Measurements from ENCODE around the gene ZNF536.

- TF ChIP-seq CTCF (IDR thresholded peaks at IDR 0.05) (no peak), POLR2A (IDR thresholded peaks at IDR 0.05) (no peak)
Observed at GRCh38 chr19:30324982-30325381, 47.2 kb upstream of the ZNF536 start.

Data from esophagus squamous epithelium (tissue), 4 donors.